ENCODE results near the gene ADPRH.

ADPRH gene

DNA sequence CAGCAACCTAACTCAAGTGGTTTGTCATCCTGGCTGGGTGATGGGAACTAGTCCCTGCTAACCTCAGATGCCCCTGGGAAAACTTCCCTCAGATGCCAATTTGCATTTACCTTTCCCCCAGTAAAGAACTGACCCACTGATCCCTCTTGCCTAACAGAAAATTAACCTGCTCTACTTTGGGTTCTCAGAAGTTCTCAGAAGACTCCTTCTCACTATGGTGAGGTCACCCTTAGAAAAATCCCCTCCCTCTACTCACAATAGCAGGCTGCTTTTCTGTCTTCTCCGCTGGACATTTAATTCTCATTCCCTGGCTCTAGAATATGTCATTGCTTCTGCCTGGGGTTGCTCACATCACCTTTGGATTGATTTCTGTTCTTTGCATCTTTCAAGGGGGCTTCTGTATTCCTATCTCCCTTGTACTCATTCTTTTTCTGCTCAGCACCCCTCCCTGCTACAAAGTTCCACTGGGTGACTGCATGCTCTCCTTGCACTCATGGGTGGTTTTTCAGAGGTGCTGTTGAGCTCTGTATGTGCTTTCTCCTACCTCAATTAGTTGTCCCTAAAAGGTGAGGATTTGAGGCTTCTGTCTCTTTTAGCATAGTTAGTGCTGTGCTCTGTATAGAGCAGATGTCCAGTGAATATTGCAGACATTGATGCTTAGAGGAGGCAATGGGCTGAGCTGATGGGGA, 19.3 kb downstream of the ADPRH start:
- DNase-seq (ENCODE audit: low read depth), result no peak

DNA sequence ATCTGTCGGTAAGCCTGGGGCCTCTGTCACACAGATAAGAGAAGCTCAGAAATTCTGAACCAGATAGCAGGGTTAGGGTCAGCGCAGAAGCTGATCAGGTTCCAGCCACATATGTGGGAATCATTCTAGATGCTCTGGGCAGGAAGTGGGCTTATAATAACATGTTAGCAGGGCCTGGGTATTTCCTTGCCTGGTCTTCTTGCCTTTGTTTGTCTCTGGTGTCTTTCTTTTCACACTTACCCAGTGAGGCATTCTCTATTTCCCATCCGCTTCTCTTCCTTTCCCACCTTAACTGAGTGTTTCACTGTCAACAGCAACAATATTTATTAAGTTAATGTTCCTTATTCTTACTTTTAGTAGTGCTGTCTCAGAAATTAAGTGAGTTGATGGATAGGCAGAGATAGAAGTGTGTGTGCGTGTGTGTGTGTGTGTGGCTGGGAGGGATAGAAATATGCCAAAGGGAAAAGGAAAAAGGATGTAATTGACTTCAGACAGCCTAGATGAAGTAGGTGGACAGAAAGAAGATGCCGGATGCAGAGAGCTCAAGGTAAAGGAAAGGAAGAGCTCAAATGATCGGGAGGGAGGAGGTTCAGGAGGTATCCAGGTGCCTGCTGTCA, 20.4 kb downstream of the ADPRH start:
- no peak for DNase-seq (ENCODE audit: low read depth)

DNA sequence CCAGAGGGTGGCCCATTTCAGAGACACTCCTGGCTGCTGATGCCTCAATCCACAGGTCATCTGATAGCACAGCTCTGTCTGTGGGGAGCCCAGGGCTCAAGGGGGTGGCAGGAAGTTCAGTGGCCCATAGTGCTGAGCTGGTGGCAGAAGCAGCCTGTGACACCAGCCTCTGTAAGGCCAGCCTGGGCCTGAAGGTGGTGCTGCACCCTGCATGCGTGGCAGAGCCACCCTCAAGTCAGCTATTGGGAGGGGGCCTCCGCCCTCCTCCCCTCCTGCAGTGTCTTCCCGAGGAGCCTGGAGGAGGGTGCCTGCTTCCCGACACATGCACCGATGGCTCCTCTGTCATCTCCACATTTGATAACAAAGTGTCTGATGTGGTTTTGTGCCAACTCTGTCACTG, 21.4 kb downstream of the ADPRH start:
- no peak for DNase-seq (ENCODE audit: low read depth)

DNA sequence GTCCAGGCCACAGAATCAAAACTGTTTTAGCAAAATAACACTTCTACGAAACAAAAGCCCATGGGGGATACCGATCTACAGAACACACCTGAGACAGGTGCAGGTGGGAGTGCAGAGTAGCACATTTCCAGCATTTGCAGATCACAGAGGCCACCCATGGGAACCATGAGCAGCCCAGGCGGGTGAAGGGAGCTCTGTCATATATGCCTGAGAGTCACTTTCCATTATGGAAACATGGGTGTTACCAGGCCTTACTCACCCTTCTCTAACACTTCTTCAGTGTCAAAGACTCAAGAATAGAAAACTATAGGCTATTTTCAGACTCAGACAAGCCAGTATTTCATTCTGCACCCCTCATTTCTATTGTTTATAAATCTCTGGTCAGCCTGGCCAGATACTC, 21.9 kb downstream of the ADPRH start:
- no peak for DNase-seq (ENCODE audit: low read depth)

DNA sequence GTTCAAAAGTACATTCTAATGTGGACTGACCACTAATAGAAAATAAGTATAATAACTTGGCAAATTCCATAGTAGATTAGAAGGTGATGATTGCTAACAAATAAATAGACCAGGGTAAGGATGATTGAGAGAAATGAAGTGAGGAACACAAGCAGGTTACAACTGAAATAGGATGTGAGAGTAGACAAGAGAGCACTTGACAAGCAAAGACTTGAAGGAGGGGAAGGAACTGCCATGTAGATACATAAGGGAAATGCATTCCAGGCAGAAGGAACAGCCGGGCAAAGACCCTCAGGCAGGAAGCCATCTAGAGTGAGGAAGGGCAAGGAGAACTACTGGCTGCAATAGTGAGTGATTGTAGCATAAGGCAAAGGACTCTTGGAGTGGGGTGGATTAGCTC, 23.4 kb downstream of the ADPRH start:
- no peak for DNase-seq (ENCODE audit: low read depth)

DNA sequence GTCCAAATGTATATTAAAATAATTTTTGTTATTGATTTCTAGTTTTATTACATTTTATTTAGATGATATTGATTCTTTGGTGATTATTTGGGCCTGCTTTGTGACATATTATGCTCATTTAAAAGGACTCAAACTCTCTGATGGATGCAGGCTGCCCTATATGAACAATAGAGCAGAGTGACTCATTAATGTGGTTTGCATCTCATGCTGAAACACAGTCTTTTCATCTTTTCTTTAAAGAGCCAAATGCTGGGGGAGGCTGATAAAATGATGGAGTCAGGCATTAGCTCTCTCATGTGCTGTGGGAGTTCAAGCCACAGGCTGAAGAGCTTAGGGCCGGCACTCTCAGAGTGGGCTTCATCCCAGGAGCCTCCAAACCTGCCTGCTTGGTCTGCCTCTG, 25.6 kb downstream of the ADPRH start:
- no peak for DNase-seq (ENCODE audit: low read depth)

DNA sequence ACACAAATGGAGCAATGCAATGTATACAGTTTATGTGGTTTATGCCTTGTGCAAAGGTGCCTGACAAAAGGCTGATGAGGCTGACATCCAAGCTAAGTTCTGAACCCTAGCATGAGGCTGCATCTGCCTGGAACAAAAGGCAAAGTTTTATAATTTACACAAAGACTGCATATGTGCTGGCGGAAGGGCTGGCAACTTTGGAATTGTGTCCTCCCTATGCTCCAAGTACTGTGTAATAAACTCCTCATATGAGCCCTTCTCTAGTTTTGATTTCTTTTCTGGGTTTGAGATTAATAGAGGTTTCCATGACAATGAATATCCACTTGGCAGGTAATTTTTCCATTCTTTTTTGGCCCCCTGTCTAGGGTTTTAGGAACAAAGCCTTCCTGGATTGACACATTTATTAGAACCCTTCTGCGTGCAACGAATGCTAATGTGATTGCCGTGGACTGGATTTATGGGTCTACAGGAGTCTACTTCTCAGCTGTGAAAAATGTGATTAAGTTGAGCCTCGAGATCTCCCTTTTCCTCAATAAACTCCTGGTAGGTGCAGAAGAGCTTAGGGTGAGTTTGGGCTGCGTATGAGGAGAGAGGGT, 29.2 kb downstream of the ADPRH start:
- DNase-seq (ENCODE audit: low read depth), result no peak

DNA sequence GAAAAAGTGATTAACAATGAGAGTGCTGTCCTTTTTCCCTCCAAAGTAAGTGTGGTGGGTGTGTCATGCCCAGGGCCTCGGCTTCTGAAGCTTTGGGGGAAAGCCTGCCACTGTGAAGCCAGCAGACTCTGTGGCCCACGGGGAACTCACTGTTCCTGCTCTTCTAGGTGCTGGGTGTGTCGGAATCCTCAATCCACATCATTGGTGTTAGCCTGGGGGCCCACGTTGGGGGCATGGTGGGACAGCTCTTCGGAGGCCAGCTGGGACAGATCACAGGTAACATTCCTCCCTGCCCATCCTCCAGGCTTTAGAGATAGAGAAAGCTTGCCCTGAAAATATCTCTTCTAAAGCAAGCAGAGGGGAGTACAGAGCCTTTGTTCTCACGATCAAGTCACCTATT, 30.0 kb downstream of the ADPRH start:
- no peak for DNase-seq (ENCODE audit: low read depth)

DNA sequence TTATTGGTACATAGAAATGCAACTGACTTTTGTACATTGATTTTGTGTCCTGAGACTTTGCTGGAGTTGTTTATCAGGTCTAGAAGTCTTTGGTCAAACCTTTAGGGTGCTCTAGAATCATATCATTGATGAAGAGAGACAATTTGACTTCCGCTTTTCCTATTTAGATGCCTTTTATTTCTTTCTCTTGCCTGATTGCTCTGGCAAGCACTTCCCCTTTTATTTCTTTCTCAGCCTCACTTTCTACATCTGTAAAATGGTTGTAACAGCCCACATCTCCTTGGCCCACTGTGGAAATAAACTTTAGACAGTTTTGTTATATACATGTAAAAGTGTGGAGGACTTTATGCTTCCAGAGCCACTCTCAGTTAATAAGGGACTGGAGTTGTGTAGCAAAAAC, 32.4 kb downstream of the ADPRH start:
- DNase-seq (ENCODE audit: low read depth), result no peak

DNA sequence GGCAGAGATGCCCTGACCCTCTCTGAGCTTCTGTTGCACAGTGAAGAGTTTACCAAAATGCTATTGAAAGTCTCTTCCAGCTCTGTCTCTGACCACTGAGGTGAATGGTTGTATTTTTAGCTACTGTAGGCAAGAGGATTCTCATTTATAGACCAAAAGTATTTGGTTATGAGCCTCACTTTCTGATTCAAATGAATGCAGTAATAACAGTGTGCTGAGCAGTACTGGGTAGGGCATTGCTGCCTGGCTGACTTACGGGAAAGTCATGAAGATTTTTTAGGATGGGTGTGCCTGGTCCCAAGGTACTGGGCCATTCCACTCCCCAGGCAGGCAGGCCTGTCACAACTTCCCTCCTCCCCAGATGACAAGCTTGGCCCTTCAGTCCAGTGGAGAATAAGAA, 33.9 kb downstream of the ADPRH start:
- no peak for DNase-seq (ENCODE audit: low read depth)

DNA sequence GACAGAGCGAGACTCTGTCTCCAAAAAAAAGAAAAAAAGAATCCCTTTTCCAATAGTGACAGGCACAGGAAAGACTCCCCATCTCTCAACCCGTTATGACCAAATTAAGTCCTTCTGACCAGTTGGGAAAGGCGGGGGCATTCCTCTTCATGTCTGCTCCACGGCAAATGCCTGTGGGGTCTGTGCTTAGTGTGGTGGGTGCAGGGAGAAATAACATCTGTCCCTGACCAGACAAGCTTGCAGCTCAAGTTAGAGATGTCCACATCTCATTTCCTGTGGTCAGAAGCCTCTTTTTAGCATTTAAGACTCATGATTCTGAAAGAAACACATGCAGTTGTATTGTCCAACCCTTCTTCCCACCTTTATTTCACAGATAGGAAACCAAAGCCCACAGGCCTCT, 34.6 kb downstream of the ADPRH start:
- DNase-seq (ENCODE audit: low read depth), result no peak

DNA sequence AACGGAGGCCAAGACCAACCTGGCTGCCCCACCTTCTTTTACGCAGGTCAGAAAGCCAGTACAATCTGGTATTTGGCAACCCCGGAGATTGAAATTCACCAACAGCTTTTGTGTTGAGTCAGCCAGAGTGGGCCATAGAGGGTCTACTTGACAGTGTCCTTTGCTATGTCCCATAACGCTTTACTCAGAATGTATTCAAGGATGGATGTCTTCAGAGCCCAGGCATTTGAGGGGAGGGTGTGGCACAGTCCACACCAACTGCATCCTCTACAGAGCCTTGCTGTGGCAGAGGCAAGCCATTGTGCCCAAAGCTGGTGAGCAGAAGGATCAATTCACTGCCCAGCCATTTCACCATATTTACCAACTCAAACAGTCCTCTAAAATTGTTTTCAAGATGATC, 36.8 kb downstream of the ADPRH start:
- no peak for DNase-seq (ENCODE audit: low read depth)

DNA sequence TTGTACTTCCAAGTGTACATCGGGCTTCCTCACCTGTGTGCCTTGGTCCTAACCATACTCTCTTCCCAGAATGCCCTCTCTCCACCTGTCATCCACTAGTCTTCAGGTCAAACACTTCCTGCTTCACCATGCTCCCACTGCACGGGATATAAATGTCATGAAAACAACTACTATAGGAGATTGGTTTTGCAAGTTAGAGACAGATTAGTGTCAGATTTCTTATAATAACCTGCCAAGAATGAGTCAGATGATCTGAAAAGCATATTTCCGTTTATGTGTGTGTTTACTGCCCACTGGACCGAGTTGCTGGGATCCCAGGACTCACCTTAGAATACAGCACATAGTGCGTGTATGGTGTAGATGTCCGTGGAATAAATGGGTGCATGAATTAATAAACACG, 39.8 kb downstream of the ADPRH start:
- DNase-seq (ENCODE audit: low read depth), result no peak

DNA sequence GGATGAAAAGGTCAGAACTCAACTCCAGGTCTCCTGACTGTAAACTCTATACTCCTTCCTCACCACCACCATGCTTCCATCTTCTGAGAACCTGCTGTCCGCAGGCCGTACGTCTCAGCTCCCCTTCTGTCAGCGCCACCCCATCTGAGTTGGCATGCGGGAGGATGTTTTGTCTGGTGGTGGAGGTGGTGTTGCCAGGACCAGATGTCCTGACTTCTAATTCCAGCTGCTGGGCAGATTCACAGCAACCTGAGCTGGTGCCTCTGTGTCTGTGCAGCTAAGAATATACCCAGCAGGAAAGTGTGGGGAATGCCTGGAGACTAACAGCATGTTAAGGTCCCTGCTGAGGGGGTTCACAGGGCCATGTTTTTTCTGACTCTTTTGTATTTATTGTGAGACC, 41.6 kb downstream of the ADPRH start:
- no peak for DNase-seq (ENCODE audit: low read depth)

DNA sequence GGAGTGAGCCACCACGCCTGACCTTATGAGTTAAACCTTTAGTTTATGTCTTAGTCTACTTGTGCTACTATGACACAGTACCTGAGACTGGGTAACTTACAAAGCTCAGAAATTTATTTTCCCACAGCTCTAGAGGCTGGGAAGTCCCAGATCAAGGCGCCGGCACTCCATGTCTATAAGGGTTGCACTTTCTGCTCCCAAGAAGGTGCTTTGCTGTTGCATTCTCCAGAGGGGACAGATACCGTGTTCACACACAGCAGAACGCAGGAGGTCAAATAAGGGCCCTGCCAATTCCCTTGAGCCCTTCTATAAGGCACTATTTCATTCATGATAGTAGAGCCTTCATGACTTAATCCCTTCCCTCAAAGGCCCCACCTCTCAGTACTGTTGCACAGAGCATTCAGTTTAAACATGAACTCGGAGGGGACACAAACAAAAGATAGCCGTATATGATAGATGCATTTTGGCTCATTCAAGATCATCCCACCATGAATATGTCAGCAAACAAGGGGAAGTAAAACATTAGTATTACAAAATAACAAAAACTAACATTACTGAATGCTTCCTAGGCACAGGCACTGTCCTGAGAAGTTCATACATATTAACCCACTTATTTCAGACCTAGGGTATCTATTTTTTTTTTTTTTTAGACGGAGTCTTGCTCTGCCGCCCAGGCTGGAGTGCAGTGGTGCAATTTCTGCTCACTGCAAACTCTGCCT, 44.9 kb downstream of the ADPRH start:
- no peak for DNase-seq (ENCODE audit: low read depth)

DNA sequence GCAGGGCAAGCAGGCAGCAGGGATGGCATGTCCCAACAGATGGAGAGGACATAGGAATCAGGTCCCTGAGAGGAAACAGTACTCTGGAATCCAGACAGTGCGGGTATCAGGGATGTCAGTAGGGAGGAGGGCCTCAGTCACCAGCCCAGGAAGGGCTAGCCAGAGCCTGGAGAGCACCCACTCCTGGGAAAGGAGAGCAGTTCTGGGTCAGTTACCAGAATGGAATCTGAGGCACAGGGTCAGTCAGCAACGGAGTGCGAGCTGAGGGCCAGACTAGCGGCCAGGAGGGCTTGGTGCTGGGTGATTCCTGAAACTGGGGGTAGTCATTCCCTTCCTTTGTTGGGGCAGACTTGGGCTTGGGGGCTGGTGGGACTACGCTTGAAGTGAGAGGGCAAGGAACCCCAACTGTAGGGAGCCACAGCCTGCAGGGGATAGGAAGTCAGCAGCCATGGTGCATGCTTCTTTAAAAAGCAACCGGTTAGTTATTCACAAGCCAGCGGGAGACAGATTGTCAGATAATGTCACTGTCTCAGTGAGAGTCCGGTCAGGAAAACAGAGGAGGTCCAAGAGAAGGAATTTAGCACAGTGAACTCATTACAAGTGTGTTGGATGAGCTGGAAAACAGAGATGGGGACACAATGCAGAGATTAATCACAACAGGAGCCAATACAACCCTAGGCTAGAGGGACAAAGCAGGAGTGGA, 46.3 kb downstream of the ADPRH start:
- no peak for DNase-seq (ENCODE audit: low read depth)

DNA sequence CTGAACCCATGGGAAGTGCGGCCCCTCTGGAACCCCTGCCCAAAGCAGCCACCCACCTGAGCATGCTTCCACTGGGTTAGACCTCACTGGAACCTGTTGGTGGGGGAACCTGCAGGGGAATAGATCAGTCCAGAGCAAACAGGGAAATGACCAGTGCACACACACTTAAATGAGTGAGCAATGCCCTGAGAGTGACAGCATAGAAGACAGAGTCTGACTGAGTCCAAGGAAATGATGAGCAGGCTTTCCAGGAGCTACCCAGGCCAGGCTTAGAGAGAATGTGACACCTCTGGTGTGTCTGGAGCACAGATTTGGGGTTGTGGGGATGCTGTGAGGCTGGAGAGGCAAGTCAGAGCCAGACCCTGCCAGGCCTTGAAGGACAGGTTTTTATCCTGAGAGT, 46.9 kb downstream of the ADPRH start:
- no peak for DNase-seq (ENCODE audit: low read depth)

DNA sequence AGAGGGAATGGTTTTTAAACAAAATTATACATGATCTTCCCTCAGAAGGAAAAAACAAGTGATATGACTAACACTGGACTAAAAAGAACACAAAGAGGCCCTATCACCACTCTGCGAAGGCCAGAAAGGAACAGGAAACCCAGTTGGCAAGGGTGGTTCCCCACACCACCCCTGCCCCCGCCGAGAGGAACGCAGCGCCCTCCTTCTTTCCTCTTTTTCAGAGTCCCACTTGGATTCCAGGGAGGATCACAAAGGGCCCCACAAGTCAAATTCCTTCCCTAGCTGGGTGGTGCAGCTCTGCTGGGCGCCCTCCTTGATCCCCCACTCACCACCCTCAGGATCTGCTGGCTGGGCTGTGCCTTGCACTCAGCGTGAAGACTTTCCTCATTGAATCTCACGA, 48.2 kb downstream of the ADPRH start:
- DNase-seq (ENCODE audit: low read depth), result no peak

DNA sequence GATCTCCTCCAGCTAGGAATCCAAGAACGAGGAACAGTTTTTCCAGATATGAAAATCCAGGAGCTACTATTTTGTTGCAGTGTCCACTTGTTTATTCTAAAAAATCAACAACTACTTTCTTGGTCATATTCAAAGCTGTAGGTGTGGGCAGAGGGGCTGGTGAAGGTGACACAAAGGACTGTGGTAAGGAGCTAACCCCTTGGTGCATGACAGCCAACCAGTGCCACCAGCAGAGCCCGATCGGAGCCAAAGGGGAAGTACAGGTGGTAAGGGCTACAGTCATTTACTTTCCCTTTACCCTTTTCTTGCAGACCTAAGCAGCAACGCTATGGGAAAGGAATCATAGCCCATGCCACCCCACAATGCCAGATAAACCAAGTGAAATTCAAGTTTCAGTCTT, 49.1 kb downstream of the ADPRH start:
- no peak for DNase-seq (ENCODE audit: low read depth)

DNA sequence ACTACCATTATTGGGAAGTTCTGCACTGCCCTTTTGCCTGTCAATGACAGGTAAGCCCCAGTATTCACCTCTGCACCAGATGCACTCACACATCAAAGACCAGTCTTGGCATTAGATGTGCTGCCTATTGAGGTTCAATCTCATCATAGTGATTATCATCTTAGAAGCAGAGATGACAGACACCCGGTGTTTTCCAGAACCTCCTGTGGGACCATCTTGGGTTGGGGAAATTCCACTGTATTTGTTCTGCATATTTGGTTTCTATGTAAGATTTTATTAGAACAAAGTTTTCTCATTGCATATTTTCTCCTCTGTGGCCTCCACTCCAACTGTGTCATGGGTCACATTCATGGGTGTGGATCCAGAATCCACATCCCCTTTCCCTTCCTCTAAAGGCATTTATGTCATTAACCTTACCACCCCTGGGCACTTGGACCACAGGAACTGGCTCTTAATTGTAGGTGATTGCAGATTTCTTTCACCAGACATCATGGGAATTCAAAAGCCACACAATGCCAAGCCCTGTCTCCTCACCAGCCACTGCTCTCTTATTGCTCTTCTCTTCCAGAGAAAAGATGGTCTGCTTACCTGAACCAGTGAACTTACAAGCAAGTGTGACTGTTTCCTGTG, 49.6 kb downstream of the ADPRH start:
- DNase-seq (ENCODE audit: low read depth), result no peak

DNA sequence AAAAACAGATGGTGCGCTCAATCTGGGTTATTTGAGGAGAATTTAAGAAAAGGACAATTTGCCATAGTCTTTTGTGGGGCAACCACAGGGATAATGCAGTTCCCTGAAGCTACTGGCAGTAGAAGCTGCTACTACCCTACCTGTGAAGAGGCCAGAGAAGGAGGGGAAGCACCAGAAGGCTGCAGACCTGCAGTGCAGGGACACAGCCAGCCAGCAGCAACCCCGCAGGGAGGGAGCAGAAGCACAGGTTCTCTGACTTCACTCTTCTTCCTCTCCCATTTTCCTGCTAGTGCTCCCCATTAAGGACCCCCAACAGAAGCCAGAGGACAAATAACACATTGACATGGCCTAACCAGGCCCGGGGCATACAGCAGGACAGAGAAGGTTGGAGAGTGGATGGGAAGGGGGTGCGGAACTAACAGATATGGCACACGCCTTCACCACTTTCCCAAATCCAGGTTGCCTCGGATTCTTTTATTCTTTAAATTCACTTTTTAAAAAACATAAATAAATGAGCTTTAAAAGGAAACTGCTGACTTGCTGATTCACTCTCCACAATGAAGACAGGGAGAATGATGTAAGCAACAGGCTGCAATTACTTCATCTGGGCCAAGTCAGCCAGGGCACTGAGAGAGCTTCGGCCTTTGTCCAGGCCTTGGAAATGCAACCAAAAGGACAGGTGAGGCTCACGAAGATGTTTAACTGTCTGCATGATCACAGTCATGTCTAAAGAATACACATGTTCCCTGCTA, 51.0 kb downstream of the ADPRH start:
- no peak for DNase-seq (ENCODE audit: low read depth)

Data from activated gamma-delta T cell treated with anti-CD3 and anti-CD28 coated beads, Interleukin-2, amount 50 U/mL, for 16 hours (primary cell).